ENCODE measurements around the gene NRDE2. TPM values are rescaled to one million over a fixed set of nuclear protein-coding genes. Genes with fewer than 3 reads are reported as not detected.

NRDE2 gene
- total RNA-seq, 1 donor from 2014 or later: 10.5 TPM

DNA sequence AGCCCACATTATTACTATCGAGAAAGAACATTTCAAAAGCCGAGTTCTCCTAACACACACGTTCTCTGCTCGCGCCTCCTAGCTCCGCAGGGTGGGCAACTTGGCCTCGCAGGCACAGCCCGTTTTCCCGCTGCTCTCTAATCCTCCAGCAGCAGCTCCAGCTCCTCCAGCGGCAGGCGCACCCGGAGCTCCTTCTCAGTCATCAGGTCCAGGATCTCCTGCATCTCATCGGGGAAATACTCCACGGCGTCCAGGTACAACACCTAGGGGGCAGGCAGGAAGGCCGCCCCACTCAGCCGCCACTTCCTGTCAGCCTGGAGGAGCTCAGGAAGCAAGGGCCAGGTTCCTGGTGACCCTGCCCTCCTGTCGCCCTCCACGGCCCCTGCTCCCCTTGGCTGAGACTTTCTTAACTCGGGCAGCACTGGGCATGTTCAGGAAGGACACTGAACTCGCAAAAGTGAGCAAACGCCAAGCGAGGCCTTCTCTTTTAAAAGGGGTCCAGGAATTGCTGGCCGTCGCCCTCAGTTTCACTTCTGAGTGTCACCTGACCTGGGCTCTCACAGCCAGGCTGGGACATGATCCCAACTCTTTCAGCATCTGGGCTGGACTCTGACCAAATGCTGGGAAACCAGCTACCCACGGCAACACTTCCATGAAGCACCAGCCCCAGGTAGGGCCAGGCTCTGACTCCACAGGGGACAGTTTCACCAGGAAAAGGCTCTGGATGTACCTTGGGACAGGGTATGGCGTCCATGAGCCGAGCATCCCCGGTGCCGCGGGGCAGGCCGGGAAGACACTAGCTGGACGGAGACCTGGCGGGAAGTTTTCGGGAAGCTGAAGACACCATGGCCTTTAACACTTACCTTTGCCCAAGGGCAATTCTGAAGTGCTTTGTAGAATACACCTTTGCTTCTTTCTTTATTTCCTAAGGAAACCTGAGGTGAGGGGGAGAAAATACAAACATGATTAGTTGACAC, 53.3 kb downstream of the NRDE2 start:
- TF ChIP-seq, protein P1, sequence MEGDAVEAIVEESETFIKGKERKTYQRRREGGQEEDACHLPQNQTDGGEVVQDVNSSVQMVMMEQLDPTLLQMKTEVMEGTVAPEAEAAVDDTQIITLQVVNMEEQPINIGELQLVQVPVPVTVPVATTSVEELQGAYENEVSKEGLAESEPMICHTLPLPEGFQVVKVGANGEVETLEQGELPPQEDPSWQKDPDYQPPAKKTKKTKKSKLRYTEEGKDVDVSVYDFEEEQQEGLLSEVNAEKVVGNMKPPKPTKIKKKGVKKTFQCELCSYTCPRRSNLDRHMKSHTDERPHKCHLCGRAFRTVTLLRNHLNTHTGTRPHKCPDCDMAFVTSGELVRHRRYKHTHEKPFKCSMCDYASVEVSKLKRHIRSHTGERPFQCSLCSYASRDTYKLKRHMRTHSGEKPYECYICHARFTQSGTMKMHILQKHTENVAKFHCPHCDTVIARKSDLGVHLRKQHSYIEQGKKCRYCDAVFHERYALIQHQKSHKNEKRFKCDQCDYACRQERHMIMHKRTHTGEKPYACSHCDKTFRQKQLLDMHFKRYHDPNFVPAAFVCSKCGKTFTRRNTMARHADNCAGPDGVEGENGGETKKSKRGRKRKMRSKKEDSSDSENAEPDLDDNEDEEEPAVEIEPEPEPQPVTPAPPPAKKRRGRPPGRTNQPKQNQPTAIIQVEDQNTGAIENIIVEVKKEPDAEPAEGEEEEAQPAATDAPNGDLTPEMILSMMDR (IDR thresholded peaks at IDR 0.05; ENCODE audit: borderline replicate concordance): no peak
- no peak overlapping the region for H3K4me3 ChIP-seq
- DNase-seq: no peak
- H3K27me3 ChIP-seq (ENCODE audit: low read depth): no peaks in the 10 kb centered on the region
- no peaks in the 10 kb centered on the region for H3K9me3 ChIP-seq (replicated peaks)
- intact Hi-C loops (cut with micrococcal nuclease): no loop called here
- H3K27ac ChIP-seq (replicated peaks): peak overlapping the region; percentile 44
- peaks cover 75% of the 10 kb centered on the region for H3K36me3 ChIP-seq
- H3K4me1 ChIP-seq: peaks cover 29% of the 10 kb centered on the region

DNA sequence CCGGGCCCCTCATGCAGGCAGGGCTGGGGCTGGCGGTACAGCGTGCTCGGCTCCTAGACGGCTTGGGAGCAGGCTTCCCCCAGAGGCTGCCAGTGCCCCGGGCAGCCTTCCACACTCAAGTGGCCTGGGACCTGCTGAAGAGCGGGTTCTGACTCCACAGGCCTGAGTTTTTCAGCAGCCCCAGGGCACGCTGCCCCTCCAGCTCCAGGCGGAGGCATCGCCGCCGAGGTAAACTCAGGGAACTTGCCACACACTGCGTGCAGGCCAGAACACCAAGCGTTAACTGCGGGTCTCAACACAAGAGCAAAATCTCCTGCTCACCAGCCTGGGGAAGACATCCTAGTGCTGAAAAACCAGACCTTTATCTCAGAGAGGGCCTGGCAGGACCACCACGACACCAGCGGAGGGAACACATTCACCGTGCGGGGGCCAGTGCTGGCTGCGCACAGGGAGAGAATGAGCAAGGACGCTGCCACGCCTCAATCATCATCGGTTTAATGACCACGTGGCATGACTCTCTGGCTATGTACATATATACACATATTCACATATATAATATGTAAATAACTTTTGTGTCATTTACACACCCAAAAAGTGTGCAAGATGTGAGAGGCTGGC, 54.1 kb downstream of the NRDE2 start:
- H3K4me3 ChIP-seq: no peak overlapping the region
- peak overlapping the region; percentile 44 for H3K27ac ChIP-seq (replicated peaks)
- peaks cover 77% of the 10 kb centered on the region for H3K36me3 ChIP-seq
- TF ChIP-seq, protein P1 (IDR thresholded peaks at IDR 0.05; ENCODE audit: borderline replicate concordance): no peak
- H3K9me3 ChIP-seq (replicated peaks): no peaks in the 10 kb centered on the region
- no peak for DNase-seq
- peaks cover 37% of the 10 kb centered on the region for H3K4me1 ChIP-seq
- intact Hi-C loops (cut with micrococcal nuclease): no loop called here
- H3K27me3 ChIP-seq (ENCODE audit: low read depth): no peaks in the 10 kb centered on the region

DNA sequence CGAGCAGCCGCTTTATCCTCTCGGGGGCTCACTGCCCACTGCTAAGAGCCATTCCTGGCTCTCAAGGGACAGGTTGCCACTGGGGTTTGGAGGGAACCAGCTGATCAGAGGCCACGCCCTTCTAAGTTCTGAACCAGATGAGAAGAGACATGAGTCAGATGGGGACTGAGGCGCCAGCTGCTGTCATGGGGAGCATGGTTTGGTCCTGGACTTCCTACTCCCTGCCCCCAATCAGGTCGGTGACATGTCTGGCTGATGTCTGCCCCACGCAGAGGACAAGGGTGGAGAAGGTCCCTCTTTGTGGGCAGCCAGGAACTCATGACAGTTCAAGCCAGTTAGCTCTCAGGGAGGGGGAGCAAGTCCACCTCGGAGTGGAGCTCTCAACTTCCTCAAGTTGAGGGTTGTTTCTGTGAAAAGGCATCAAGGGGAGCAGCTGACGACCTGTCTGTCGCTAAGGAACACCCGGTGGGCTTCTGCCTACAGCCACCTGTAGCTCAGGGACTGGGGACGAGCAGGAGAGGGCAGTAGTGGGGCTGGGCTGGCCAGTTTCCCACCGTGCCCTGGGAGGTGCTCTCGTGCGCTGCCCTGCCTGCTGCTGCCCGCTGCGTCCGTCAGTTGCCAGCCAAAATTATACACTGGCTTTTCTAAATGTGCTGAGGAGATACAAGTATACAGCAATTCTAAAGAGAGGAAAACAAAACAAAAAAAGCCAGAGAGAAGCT, 54.9 kb downstream of the NRDE2 start:
- peaks cover 37% of the 10 kb centered on the region for H3K4me1 ChIP-seq
- DNase-seq: no peak
- TF ChIP-seq, protein P1 (IDR thresholded peaks at IDR 0.05; ENCODE audit: borderline replicate concordance): no peak
- intact Hi-C loops (cut with micrococcal nuclease): no loop called here
- no peaks in the 10 kb centered on the region for H3K27me3 ChIP-seq (ENCODE audit: low read depth)
- H3K9me3 ChIP-seq (replicated peaks): no peaks in the 10 kb centered on the region
- peaks cover 74% of the 10 kb centered on the region for H3K36me3 ChIP-seq
- peak overlapping the region; percentile 27 for H3K27ac ChIP-seq (replicated peaks)
- no peak overlapping the region for H3K4me3 ChIP-seq

DNA sequence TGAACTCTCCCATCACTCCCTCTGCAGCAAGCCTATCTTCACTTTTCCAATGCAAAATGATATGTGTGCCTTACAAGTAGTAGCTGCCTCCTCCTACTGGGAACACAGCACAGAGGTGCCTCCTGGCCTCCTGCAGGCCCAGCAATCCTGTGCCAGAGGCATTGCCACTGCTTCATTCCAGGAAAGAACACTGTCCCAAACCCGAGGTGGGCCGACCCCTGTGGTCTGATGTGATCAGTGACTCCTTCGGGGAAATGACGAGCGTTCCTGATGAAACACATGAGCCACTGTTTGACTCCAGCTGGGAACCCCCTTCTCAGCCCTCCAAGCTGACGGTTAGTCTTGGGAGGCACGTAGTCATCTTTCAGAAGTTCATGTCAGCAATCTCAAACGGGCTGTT, 55.9 kb downstream of the NRDE2 start:
- intact Hi-C loops (cut with micrococcal nuclease): no loop called here
- Histone ChIP-seq H3K27ac (replicated peaks) (peak overlapping the region; percentile 67), H3K4me1 (peaks cover 37% of the 10 kb centered on the region), H3K36me3 (peaks cover 74% of the 10 kb centered on the region), H3K4me3 (no peak overlapping the region), H3K27me3 (ENCODE audit: low read depth) (no peaks in the 10 kb centered on the region), H3K9me3 (replicated peaks) (no peaks in the 10 kb centered on the region)
- TF ChIP-seq, protein P1 (IDR thresholded peaks at IDR 0.05; ENCODE audit: borderline replicate concordance): no peak
- DNase-seq: no peak

DNA sequence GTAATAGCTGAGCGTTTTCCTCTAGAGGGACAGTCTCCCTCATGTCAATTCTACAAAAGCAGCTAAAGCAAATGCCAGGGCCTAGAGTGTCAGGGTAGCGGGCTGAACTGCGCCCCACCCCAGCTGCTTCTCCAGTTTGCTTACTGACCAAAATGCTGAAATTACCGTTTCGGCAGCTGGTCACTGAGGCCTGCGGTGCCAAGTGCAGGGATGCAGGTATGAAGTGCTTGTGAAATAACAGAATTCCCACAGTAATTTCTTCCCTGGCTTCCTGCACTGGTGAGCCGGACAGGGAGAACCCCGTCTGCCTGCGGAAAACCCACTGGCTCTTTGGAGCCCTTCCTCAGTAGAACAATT, 56.3 kb downstream of the NRDE2 start:
- H3K9me3 ChIP-seq (replicated peaks): no peaks in the 10 kb centered on the region
- H3K27me3 ChIP-seq (ENCODE audit: low read depth): no peaks in the 10 kb centered on the region
- intact Hi-C loops (cut with micrococcal nuclease): no loop called here
- TF ChIP-seq, protein P1 (IDR thresholded peaks at IDR 0.05; ENCODE audit: borderline replicate concordance): no peak
- H3K27ac ChIP-seq (replicated peaks): peak overlapping the region; percentile 67
- no peak for DNase-seq
- H3K4me1 ChIP-seq: peaks cover 37% of the 10 kb centered on the region
- H3K4me3 ChIP-seq: no peak overlapping the region
- peaks cover 74% of the 10 kb centered on the region for H3K36me3 ChIP-seq
